Peyer's patch (tissue), 4 donors: ENCODE data around the gene VEGFA.

Experiments
- POLR2A ChIP-seq, 2 donors: fragments of 450-650 bp; IDR thresholded peaks; one replicate each; pipeline ENCODE4 v1.5.1; 2017; ENCODE audit warnings: antibody characterized with exemption in 2 of 2, mild to moderate bottlenecking in 2 of 2, moderate library complexity in 2 of 2
- TF ChIP-seq, protein P1 (sequence below), 6 experiments: fragments of 450-650 bp in 4 of 6; fragments of 200-600 bp in 2 of 6; sonication (generic) in 1 of 6; IDR thresholded peaks; one replicate each; pipeline ENCODE4 v1.5.1; 2017 to 2019; ENCODE audit warnings: antibody characterized with exemption in 6 of 6, mild to moderate bottlenecking in 3 of 6, moderate library complexity in 1 of 6

DNA sequence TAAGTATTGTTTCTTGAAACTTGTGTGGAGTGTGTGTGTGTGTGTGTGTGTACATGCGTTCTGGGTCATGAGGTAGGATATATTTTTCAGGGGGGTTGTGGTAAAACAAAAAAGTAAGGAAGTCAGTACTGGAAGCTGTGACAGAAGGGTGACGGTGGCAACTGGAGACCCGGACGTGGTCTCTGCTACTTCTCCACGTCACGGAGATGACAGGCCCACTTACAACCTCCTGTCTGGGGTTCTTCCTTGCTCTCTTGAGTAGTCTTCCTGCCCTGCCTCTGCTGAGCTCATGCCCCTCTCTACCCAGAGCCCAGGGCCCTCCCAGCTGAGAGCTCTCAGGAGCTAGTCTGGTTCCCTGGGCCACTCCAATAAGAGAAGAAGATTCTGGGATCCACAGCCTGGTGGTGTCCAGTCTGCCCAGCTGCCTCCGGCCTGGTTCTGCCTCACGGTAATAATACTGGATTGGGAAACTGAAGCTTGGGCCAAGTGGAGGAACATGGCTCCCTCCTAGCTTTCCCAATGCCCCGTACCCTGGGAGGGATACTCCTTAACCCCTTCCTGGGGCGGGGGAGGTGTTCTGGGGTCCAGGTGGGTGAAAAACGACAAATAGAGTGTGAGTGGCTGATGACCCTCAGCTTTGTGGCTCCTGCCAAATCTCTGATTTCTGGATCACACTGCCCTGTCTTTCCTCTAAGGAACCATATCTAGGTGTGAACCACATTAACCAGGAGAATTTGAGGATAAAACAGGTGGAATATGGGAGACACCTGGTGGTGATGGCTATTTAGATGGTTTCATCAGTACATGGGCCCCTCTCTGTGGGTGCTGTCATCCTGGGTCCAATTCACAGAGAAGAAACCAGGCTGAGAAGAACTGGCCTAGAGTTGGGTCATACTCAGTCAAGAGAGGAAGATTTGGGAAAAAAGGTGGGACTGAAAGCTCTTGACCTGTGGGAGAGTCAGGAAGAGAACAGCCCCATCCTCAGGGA, 27.2 kb downstream of the VEGFA start:
- TF ChIP-seq, protein P1, sequence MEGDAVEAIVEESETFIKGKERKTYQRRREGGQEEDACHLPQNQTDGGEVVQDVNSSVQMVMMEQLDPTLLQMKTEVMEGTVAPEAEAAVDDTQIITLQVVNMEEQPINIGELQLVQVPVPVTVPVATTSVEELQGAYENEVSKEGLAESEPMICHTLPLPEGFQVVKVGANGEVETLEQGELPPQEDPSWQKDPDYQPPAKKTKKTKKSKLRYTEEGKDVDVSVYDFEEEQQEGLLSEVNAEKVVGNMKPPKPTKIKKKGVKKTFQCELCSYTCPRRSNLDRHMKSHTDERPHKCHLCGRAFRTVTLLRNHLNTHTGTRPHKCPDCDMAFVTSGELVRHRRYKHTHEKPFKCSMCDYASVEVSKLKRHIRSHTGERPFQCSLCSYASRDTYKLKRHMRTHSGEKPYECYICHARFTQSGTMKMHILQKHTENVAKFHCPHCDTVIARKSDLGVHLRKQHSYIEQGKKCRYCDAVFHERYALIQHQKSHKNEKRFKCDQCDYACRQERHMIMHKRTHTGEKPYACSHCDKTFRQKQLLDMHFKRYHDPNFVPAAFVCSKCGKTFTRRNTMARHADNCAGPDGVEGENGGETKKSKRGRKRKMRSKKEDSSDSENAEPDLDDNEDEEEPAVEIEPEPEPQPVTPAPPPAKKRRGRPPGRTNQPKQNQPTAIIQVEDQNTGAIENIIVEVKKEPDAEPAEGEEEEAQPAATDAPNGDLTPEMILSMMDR (IDR thresholded peaks at IDR 0.05), result peak in 2 of 6 experiments; percentile 5 to 21
- no peak for TF ChIP-seq POLR2A (IDR thresholded peaks at IDR 0.05)
